Upper lobe of left lung (tissue), 4 donors: ENCODE data around the gene PCDH8.

Source experiments
- EP300 ChIP-seq, 4 donors: sonication (generic); formaldehyde crosslinking; IDR thresholded peaks; one replicate each; pipeline ENCODE4 v1.5.1; 2017; ENCODE audit warnings: antibody characterized with exemption in 4 of 4, control low read depth in 2 of 4
- TF ChIP-seq, protein P1 (sequence below), 6 experiments: fragments of 450-650 bp in 4 of 6; fragments of 200-600 bp in 2 of 6; sonication (generic) in 2 of 6; IDR thresholded peaks; one replicate each; pipeline ENCODE4 v1.5.1; 2016 to 2019; ENCODE audit warnings: antibody characterized with exemption in 6 of 6

GRCh38 chr13:52808842-52809219, 39.6 kb downstream of the PCDH8 start:
- TF ChIP-seq EP300 (IDR thresholded peaks at IDR 0.05), result no peak
- TF ChIP-seq, protein P1, sequence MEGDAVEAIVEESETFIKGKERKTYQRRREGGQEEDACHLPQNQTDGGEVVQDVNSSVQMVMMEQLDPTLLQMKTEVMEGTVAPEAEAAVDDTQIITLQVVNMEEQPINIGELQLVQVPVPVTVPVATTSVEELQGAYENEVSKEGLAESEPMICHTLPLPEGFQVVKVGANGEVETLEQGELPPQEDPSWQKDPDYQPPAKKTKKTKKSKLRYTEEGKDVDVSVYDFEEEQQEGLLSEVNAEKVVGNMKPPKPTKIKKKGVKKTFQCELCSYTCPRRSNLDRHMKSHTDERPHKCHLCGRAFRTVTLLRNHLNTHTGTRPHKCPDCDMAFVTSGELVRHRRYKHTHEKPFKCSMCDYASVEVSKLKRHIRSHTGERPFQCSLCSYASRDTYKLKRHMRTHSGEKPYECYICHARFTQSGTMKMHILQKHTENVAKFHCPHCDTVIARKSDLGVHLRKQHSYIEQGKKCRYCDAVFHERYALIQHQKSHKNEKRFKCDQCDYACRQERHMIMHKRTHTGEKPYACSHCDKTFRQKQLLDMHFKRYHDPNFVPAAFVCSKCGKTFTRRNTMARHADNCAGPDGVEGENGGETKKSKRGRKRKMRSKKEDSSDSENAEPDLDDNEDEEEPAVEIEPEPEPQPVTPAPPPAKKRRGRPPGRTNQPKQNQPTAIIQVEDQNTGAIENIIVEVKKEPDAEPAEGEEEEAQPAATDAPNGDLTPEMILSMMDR (IDR thresholded peaks at IDR 0.05), result no peak
